Breast epithelium (tissue), 3 donors: ENCODE measurements around the gene ING4.

ENCODE experiments used
- CTCF ChIP-seq, 3 donors: fragments of 450-650 bp; IDR thresholded peaks; one replicate each; pipeline ENCODE4 v1.5.1; 2016 to 2017; ENCODE audit warnings: antibody characterized with exemption in 3 of 3, mild to moderate bottlenecking in 3 of 3, moderate library complexity in 3 of 3
- POLR2A ChIP-seq: fragments of 450-650 bp; IDR thresholded peaks from one replicate; pipeline ENCODE4 v1.6.1; 2016; ENCODE audit warnings: antibody characterized with exemption, mild to moderate bottlenecking, moderate library complexity

DNA sequence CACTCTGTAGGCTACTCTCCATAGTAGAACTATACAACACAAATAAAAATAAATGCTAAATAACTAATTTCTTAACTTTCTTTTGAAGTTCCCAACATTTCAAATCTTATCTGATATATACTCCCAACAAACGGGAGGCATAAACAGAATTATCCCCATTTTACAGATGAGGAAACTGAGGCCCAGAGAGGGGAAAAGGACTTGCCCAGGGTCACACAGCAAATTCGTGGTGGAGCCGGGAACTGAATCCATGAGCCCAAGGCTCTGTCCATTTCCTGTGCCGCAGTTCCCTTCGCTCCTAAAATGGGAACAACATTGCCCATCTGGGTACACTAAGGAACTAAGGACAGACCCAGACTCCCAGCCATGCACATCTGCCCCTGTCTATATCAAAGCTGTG, 14.0 kb upstream of the ING4 start:
- TF ChIP-seq CTCF (IDR thresholded peaks at IDR 0.05) (no peak), POLR2A (no peak)
